ENCODE measurements around the gene NFATC4.
"Not testable (repeated sequence)": the region's sequence is repeated elsewhere in the genome, so short reads cannot be mapped to it uniquely, and the experiment has no call there.

The NFATC4 gene

GRCh38 chr14:24349742-24350141 lies 18.2 kb upstream of the NFATC4 start:
- H3K27ac Mint-ChIP-seq, result no peak overlapping the region
- no peak overlapping the region for H3K4me3 Mint-ChIP-seq
- peaks cover 17% of the 10 kb centered on the region for H3K4me1 Mint-ChIP-seq (ENCODE audit: low read depth)
- H3K36me3 Mint-ChIP-seq (ENCODE audit: low read depth), result no peaks in the 10 kb centered on the region
- intact Hi-C loops (cut with micrococcal nuclease), result no loop called here
- peaks cover 42% of the 10 kb centered on the region for H3K27me3 Mint-ChIP-seq
- H3K9me3 Mint-ChIP-seq, result no peaks in the 10 kb centered on the region

DNA sequence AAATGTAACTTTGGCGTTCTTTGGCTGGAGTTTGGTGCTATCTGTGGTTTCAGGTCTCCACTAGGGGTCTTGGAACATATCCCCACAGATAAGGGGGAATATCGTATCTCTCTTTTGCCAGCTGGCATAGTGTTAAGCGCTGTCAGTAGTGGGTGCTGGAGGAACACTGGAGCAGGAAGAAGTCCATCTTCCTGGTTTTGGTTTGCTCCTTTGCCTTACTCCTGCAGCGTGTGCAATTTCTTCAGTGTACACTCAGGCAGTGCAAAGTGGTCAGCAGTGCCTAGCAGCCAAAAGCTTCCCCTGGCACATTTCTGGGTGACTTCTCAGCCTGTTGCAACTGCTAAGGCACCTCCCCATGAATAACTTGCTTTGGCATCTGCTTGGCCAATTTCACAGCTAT lies 16.5 kb upstream of the NFATC4 start:
- Mint-ChIP-seq H3K36me3 (ENCODE audit: low read depth) (no peaks in the 10 kb centered on the region), H3K4me1 (ENCODE audit: low read depth) (peaks cover 17% of the 10 kb centered on the region), H3K27me3 (peaks cover 35% of the 10 kb centered on the region), H3K9me3 (no peaks in the 10 kb centered on the region), H3K27ac (no peak overlapping the region), H3K4me3 (no peak overlapping the region)
- intact Hi-C loops (cut with micrococcal nuclease), result no loop called here

DNA sequence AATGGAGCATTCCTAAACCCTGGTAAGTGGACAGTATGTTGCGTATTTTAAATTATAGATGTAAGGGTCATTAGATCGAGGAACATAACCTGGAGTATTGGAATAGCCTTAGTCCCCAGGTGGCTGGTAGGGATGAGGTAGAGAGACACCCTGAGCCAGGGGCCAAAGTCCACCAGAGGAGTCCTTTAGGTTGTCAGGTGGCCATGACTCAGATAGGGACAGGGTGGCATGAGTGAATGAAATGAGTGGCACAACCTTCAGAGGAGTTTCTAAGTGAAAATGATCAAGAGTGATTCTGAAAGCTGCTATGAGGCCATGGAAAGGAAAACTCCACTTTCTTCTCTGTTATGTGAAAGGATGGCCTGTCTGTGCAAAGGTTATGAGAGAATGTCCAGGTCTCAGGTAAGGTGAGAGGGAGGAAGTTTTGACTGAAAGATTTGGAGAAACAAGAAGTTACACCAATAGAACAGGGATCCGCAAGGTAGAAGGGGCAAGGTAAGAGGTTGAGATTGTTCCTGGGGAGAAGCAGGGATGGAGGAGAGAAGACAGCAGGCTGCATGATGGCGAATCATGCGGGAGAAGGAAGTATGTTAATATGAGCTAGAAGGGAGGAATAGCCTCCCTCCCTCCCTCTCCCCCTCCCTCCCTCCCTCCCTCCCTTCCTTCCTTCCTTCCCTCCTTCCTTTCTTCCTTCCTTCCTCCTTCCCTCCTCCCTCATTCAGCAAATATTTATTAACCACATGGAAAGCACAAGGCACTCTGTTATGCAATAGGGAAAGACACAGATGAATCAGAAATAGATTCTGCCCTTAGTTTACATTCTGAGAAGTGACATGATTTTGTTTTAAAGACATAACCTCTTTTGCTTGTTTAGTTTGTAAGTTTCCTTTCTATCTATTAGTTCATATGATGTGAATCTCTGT lies 14.2 kb upstream of the NFATC4 start:
- H3K27me3 Mint-ChIP-seq, result peaks cover 26% of the 10 kb centered on the region
- no peak overlapping the region for H3K4me3 Mint-ChIP-seq
- H3K36me3 Mint-ChIP-seq (ENCODE audit: low read depth), result no peaks in the 10 kb centered on the region
- peak overlapping the region; percentile 10 for H3K27ac Mint-ChIP-seq
- H3K4me1 Mint-ChIP-seq (ENCODE audit: low read depth), result peaks cover 17% of the 10 kb centered on the region
- H3K9me3 Mint-ChIP-seq, result no peaks in the 10 kb centered on the region
- intact Hi-C loops (cut with micrococcal nuclease), result no loop called here

DNA sequence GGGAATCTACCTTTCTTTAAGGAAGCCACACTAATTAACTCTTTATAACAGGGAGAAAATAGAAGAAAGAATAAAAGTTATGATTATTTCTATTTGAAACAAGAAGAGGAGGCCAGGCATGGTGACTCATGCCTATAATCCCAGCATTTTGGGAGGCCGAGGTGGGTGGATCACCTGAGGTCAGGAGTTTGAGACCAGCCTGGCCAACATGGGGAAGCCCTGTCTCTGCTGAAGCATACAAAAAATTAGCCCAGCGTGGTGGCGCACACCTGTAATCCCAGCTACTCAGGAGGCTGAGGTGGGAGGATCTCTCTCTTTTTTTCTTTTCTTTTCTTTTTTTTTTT lies 13.5 kb upstream of the NFATC4 start:
- Mint-ChIP-seq H3K4me1 (ENCODE audit: low read depth) (peaks cover 17% of the 10 kb centered on the region), H3K27me3 (peaks cover 25% of the 10 kb centered on the region)
- H3K9me3 Mint-ChIP-seq; H3K4me3 Mint-ChIP-seq; H3K27ac Mint-ChIP-seq; H3K36me3 Mint-ChIP-seq (ENCODE audit: low read depth); intact Hi-C loops (cut with micrococcal nuclease): not testable (repeated sequence)

DNA sequence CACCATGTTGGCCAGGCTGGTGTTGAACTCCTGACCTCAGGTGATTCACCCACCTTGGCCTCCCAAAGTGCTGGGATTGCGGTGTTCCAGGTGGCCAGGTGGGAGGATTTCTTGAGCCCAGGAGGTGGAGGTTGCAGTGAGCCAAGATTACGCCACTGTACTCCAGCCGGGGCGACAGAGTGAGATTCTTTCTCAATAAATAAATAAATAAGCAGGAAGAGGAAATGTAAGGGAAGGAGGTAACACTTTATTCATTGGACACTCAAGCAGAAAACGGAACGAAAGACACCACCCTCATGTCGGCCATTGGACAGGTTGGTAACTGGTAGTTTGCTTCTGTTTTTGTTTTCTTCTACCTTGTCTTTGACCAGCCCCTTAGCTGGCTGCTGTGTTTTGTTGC lies 13.0 kb upstream of the NFATC4 start:
- intact Hi-C loops (cut with micrococcal nuclease), result no loop called here
- peaks cover 17% of the 10 kb centered on the region for H3K4me1 Mint-ChIP-seq (ENCODE audit: low read depth)
- H3K27me3 Mint-ChIP-seq, result peaks cover 19% of the 10 kb centered on the region
- no peaks in the 10 kb centered on the region for H3K36me3 Mint-ChIP-seq (ENCODE audit: low read depth)
- no peak overlapping the region for H3K27ac Mint-ChIP-seq
- no peak overlapping the region for H3K4me3 Mint-ChIP-seq
- no peaks in the 10 kb centered on the region for H3K9me3 Mint-ChIP-seq

DNA sequence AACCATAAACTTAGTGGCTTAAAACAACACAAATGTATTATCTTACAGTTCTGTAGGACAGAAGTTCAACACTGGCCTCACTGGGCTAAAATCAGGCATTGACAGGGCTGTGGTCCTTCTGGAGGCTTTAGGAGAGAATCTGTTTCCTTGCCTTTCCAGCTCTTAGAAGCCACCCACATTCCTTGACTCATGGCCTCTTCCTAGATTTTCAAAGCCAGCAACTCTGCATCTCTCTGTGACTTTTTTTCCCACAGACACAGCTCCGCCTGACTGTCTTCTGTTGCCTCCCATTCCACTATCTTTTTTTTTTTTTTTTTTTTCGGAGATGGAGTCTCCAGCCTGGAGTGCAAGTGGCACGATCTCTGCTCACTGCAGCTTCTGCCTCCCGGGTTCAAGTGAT lies 11.8 kb upstream of the NFATC4 start:
- no peaks in the 10 kb centered on the region for H3K36me3 Mint-ChIP-seq (ENCODE audit: low read depth)
- peaks cover 23% of the 10 kb centered on the region for H3K4me1 Mint-ChIP-seq (ENCODE audit: low read depth)
- H3K4me3 Mint-ChIP-seq, result no peak overlapping the region
- no peaks in the 10 kb centered on the region for H3K9me3 Mint-ChIP-seq
- H3K27ac Mint-ChIP-seq, result no peak overlapping the region
- intact Hi-C loops (cut with micrococcal nuclease), result no loop called here
- H3K27me3 Mint-ChIP-seq, result peaks cover 14% of the 10 kb centered on the region

GRCh38 chr14:24360281-24360680 lies 7.7 kb upstream of the NFATC4 start:
- peaks cover 23% of the 10 kb centered on the region for H3K4me1 Mint-ChIP-seq (ENCODE audit: low read depth)
- no peaks in the 10 kb centered on the region for H3K36me3 Mint-ChIP-seq (ENCODE audit: low read depth)
- H3K4me3 Mint-ChIP-seq, result no peak overlapping the region
- H3K27me3 Mint-ChIP-seq, result peaks cover 9% of the 10 kb centered on the region
- intact Hi-C loops (cut with micrococcal nuclease), result no loop called here
- H3K27ac Mint-ChIP-seq, result no peak overlapping the region
- no peaks in the 10 kb centered on the region for H3K9me3 Mint-ChIP-seq

- intact Hi-C loops (cut with micrococcal nuclease), result no loop called here
- Mint-ChIP-seq H3K4me3 (no peak overlapping the region), H3K4me1 (ENCODE audit: low read depth) (peaks cover 34% of the 10 kb centered on the region), H3K9me3 (no peaks in the 10 kb centered on the region), H3K27me3 (peaks cover 19% of the 10 kb centered on the region), H3K27ac (peak overlapping the region; percentile 64), H3K36me3 (ENCODE audit: low read depth) (no peaks in the 10 kb centered on the region)
Observed at GRCh38 chr14:24361326-24361725, 6.7 kb upstream of the NFATC4 start.

- Mint-ChIP-seq H3K36me3 (ENCODE audit: low read depth) (no peaks in the 10 kb centered on the region), H3K27me3 (peaks cover 27% of the 10 kb centered on the region), H3K9me3 (no peaks in the 10 kb centered on the region), H3K4me3 (no peak overlapping the region), H3K27ac (peak overlapping the region; percentile 64), H3K4me1 (ENCODE audit: low read depth) (peaks cover 44% of the 10 kb centered on the region)
- intact Hi-C loops (cut with micrococcal nuclease), result no loop called here
Observed at GRCh38 chr14:24362241-24362960, 5.6 kb upstream of the NFATC4 start.

DNA sequence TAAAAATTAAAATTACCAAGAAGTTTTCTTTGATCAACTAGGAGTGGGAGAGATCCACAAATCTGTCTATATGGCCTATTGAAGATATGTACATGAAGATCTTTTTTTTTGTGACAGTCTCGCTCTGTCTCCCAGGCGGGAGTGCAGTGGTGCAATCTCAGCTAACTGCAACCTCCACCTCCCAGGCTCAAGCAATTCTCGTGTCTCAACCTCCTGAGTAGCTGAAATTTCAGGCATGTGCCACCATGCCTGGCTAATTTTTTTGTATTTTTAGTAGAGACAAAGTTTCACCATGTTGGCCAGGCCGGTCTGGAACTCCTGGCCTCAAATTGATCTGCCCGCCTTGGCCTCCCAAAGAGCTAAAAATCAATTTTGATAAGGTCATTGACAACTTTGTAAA lies 4.6 kb upstream of the NFATC4 start:
- Mint-ChIP-seq H3K4me1 (ENCODE audit: low read depth) (peaks cover 54% of the 10 kb centered on the region), H3K36me3 (ENCODE audit: low read depth) (no peaks in the 10 kb centered on the region), H3K27ac (no peak overlapping the region), H3K9me3 (no peaks in the 10 kb centered on the region), H3K27me3 (peaks cover 36% of the 10 kb centered on the region), H3K4me3 (no peak overlapping the region)
- intact Hi-C loops (cut with micrococcal nuclease), result no loop called here

- Mint-ChIP-seq H3K4me3 (no peak overlapping the region), H3K27me3 (peaks cover 48% of the 10 kb centered on the region), H3K36me3 (ENCODE audit: low read depth) (no peaks in the 10 kb centered on the region)
Observed at GRCh38 chr14:24364841-24365240, 3.1 kb upstream of the NFATC4 start.

GRCh38 chr14:24365600-24366412 lies 2.2 kb upstream of the NFATC4 start:
- no peak overlapping the region for H3K27ac Mint-ChIP-seq
- intact Hi-C loops (cut with micrococcal nuclease), result loop anchor here (2.0 to 5.0 kb wide), 3 partner anchors 34 to 65 kb away; no protein-coding TSS in a partner anchor

More at GRCh38 chr14:24364841-24365240, 3.1 kb upstream of the NFATC4 start:
- intact Hi-C loops (cut with micrococcal nuclease), result loop anchor here (5.0 kb wide), 2 partner anchors 33 to 47 kb away; no protein-coding TSS in a partner anchor
- Mint-ChIP-seq H3K4me1 (ENCODE audit: low read depth) (peaks cover 55% of the 10 kb centered on the region), H3K27ac (no peak overlapping the region), H3K9me3 (no peaks in the 10 kb centered on the region)

GRCh38 chr14:24366413-24366720 lies 1.6 kb upstream of the NFATC4 start:
- H3K4me1 Mint-ChIP-seq (ENCODE audit: low read depth), result peaks cover 47% of the 10 kb centered on the region
- H3K27ac Mint-ChIP-seq, result peak overlapping the region; percentile 40
- H3K4me3 Mint-ChIP-seq, result peak overlapping the region; percentile 63
- peaks cover 55% of the 10 kb centered on the region for H3K27me3 Mint-ChIP-seq
- no peaks in the 10 kb centered on the region for H3K9me3 Mint-ChIP-seq
- no peaks in the 10 kb centered on the region for H3K36me3 Mint-ChIP-seq (ENCODE audit: low read depth)
- intact Hi-C loops (cut with micrococcal nuclease), result loop anchor here (2.0 to 5.0 kb wide), 3 partner anchors 34 to 64 kb away; no protein-coding TSS in a partner anchor

More at GRCh38 chr14:24365600-24366412, 2.2 kb upstream of the NFATC4 start:
- H3K4me3 Mint-ChIP-seq, result peak overlapping the region; percentile 18
- H3K27me3 Mint-ChIP-seq, result peaks cover 55% of the 10 kb centered on the region
- peaks cover 53% of the 10 kb centered on the region for H3K4me1 Mint-ChIP-seq (ENCODE audit: low read depth)
- H3K9me3 Mint-ChIP-seq, result no peaks in the 10 kb centered on the region
- no peaks in the 10 kb centered on the region for H3K36me3 Mint-ChIP-seq (ENCODE audit: low read depth)
